Stimulated activated CD8-positive, alpha-beta memory T cell treated with anti-CD3 and anti-CD28 coated beads, Interleukin-15, amount 100 ng/mL, for 1 hour (primary cell): ENCODE results near the gene ACAT2.
"Not testable (repeated sequence)": the region's sequence is repeated elsewhere in the genome, so short reads cannot be mapped to it uniquely, and the experiment has no call there.

Experiments
- DNase-seq: peaks from one replicate; pipeline ENCODE4 v3.0.0-alpha.2; 2020; ENCODE audit warnings: low read depth

ACAT2 gene

GRCh38 chr6:159813781-159814180 is 51.9 kb downstream of the ACAT2 start:
- DNase-seq, result no peak

GRCh38 chr6:159815410-159815809 is 53.6 kb downstream of the ACAT2 start:
- no peak for DNase-seq

GRCh38 chr6:159816775-159817174 is 54.9 kb downstream of the ACAT2 start:
- not testable (repeated sequence) for DNase-seq

GRCh38 chr6:159817951-159818739 is 56.3 kb downstream of the ACAT2 start:
- no peak for DNase-seq

- no peak for DNase-seq
These were observed 57.3 kb downstream of the ACAT2 start for GRCh38 chr6:159819098-159819497.

GRCh38 chr6:159819932-159820640 is 58.2 kb downstream of the ACAT2 start:
- DNase-seq, result no peak

- DNase-seq, result no peak
These were observed 59.3 kb downstream of the ACAT2 start for GRCh38 chr6:159821122-159821521.

GRCh38 chr6:159821726-159822125 is 59.9 kb downstream of the ACAT2 start:
- no peak for DNase-seq

- DNase-seq, result no peak
These were observed 62.1 kb downstream of the ACAT2 start for GRCh38 chr6:159823953-159824352.

- DNase-seq, result not testable (repeated sequence)
These were observed 62.8 kb downstream of the ACAT2 start for GRCh38 chr6:159824690-159825089.

GRCh38 chr6:159826004-159826403 is 64.2 kb downstream of the ACAT2 start:
- no peak for DNase-seq

- no peak for DNase-seq
These were observed 65.3 kb downstream of the ACAT2 start for GRCh38 chr6:159826968-159827647.

- no peak for DNase-seq
These were observed 66.2 kb downstream of the ACAT2 start for GRCh38 chr6:159828074-159828473.
